Measurements from ENCODE around the gene AIFM2. TPM values are rescaled to one million over a fixed set of nuclear protein-coding genes. Genes with fewer than 3 reads are reported as not detected.

The AIFM2 gene
- total and polyA plus RNA-seq, 10 of the 15 experiments (the other 5 are each of a cell fraction or from before 2014, with no cell fraction given) = 4.5 to 30.8 (median 15.6) TPM

DNA sequence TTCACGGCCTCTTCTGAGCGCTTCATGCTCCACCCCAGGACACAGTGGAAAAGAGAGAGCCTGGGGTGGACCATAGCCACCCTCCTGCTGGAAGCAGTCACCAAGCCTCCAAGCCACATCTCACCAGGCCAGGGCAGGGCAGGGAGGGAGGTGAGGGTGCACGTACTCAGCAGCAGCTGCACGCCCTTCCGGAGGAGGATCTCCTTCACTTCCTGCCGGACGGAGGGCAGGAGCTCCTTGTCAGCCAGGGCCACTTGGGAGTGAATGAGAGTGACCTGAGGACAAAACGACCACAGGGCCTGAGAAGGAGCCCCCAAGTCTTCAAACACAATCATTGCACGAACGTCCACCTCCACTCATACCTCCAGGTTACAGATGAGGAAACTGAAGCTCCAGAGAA, 15.0 kb downstream of the AIFM2 start:
- Histone ChIP-seq H3K27me3 (replicated peaks in 1 of 2; ENCODE audit: control insufficient read depth in 2 of 2, insufficient read depth in 2 of 2, low read length in 1 of 2) (no peaks in the 10 kb centered on the region), H3K9me3 (replicated peaks; ENCODE audit: control insufficient read depth, insufficient read depth, low read length) (no peaks in the 10 kb centered on the region), H2AFZ (ENCODE audit: control insufficient read depth, low read depth, low read length) (no peak overlapping the region), H3K36me3 (ENCODE audit: control insufficient read depth in 2 of 2, insufficient read depth in 2 of 2, low read length in 1 of 2) (peaks cover 26 to 27% of the 10 kb centered on the region in 2 experiments; a peak in 3 of 4 replicates), H3K4me3 (no peak overlapping the region), H3K9ac (ENCODE audit: control insufficient read depth, insufficient read depth, low read length) (no peak overlapping the region), H3K4me2 (ENCODE audit: control insufficient read depth, insufficient read depth) (no peak overlapping the region), H3K27ac (ENCODE audit: control insufficient read depth, insufficient read depth) (no peak overlapping the region), H3K4me1 (ENCODE audit: control insufficient read depth, insufficient read depth, low read length) (no peaks in the 10 kb centered on the region), H4K20me1 (ENCODE audit: control insufficient read depth, insufficient read depth) (no peaks in the 10 kb centered on the region), H3K79me2 (ENCODE audit: control insufficient read depth, insufficient read depth, low read length) (no peaks in the 10 kb centered on the region)
- 75% methylated on average over 10 of the region's 10 CpGs for WGBS (ENCODE audit: insufficient coverage, insufficient replicate concordance, low lambda C conversion rate, missing lambda C conversion rate)
- in situ Hi-C loops (cut with MboI) (no loop called here), intact Hi-C loops (cut with micrococcal nuclease; ENCODE audit: unreplicated experiment) (loop anchor here (2.0 kb wide), 1 partner anchor 27 kb away; no protein-coding TSS in a partner anchor)
- ChIA-PET POLR2A (no interaction called here), RAD21 (ENCODE audit: unreplicated experiment) (interaction anchor here (5.1 kb wide), 1 partner anchor 29 kb away, joined by 46 read pairs; the partner anchor contains the start of gene TYSND1), CTCF (interaction anchor here (0.9 to 8.4 kb wide), 10 partner anchors 8 to 247 kb away, joined by 3 to 173 read pairs (median 28); partner anchors contain the start of gene TYSND1), SMC1A (ENCODE audit: uncharacterized antibody, unreplicated experiment) (interaction anchor here (1.0 to 4.9 kb wide), 2 partner anchors 28 to 246 kb away, joined by 4 to 42 read pairs; partner anchors contain the start of gene TYSND1)
- BruUV-seq (replicated peaks) = no TSS peak
- FAIRE-seq (no peak), DNase-seq (ENCODE audit: low read depth, low spot score) (no peak), ATAC-seq (no peak)
- no peak for TF ChIP-seq NFIC (IDR thresholded peaks at IDR 0.05; ENCODE audit: low read depth, low read length)
- TF ChIP-seq, protein P1, sequence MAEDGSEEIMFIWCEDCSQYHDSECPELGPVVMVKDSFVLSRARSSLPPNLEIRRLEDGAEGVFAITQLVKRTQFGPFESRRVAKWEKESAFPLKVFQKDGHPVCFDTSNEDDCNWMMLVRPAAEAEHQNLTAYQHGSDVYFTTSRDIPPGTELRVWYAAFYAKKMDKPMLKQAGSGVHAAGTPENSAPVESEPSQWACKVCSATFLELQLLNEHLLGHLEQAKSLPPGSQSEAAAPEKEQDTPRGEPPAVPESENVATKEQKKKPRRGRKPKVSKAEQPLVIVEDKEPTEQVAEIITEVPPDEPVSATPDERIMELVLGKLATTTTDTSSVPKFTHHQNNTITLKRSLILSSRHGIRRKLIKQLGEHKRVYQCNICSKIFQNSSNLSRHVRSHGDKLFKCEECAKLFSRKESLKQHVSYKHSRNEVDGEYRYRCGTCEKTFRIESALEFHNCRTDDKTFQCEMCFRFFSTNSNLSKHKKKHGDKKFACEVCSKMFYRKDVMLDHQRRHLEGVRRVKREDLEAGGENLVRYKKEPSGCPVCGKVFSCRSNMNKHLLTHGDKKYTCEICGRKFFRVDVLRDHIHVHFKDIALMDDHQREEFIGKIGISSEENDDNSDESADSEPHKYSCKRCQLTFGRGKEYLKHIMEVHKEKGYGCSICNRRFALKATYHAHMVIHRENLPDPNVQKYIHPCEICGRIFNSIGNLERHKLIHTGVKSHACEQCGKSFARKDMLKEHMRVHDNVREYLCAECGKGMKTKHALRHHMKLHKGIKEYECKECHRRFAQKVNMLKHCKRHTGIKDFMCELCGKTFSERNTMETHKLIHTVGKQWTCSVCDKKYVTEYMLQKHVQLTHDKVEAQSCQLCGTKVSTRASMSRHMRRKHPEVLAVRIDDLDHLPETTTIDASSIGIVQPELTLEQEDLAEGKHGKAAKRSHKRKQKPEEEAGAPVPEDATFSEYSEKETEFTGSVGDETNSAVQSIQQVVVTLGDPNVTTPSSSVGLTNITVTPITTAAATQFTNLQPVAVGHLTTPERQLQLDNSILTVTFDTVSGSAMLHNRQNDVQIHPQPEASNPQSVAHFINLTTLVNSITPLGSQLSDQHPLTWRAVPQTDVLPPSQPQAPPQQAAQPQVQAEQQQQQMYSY (CRISPR knock-in tag; IDR thresholded peaks at IDR 0.05) = no peak
- TF ChIP-seq YBX1 (IDR thresholded peaks at IDR 0.05) = no peak
- TF ChIP-seq, protein P2, sequence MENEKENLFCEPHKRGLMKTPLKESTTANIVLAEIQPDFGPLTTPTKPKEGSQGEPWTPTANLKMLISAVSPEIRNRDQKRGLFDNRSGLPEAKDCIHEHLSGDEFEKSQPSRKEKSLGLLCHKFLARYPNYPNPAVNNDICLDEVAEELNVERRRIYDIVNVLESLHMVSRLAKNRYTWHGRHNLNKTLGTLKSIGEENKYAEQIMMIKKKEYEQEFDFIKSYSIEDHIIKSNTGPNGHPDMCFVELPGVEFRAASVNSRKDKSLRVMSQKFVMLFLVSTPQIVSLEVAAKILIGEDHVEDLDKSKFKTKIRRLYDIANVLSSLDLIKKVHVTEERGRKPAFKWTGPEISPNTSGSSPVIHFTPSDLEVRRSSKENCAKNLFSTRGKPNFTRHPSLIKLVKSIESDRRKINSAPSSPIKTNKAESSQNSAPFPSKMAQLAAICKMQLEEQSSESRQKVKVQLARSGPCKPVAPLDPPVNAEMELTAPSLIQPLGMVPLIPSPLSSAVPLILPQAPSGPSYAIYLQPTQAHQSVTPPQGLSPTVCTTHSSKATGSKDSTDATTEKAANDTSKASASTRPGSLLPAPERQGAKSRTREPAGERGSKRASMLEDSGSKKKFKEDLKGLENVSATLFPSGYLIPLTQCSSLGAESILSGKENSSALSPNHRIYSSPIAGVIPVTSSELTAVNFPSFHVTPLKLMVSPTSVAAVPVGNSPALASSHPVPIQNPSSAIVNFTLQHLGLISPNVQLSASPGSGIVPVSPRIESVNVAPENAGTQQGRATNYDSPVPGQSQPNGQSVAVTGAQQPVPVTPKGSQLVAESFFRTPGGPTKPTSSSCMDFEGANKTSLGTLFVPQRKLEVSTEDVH (IDR thresholded peaks at IDR 0.05; ENCODE audit: low read depth, partially characterized antibody) = no peak
- TF ChIP-seq, protein P3, sequence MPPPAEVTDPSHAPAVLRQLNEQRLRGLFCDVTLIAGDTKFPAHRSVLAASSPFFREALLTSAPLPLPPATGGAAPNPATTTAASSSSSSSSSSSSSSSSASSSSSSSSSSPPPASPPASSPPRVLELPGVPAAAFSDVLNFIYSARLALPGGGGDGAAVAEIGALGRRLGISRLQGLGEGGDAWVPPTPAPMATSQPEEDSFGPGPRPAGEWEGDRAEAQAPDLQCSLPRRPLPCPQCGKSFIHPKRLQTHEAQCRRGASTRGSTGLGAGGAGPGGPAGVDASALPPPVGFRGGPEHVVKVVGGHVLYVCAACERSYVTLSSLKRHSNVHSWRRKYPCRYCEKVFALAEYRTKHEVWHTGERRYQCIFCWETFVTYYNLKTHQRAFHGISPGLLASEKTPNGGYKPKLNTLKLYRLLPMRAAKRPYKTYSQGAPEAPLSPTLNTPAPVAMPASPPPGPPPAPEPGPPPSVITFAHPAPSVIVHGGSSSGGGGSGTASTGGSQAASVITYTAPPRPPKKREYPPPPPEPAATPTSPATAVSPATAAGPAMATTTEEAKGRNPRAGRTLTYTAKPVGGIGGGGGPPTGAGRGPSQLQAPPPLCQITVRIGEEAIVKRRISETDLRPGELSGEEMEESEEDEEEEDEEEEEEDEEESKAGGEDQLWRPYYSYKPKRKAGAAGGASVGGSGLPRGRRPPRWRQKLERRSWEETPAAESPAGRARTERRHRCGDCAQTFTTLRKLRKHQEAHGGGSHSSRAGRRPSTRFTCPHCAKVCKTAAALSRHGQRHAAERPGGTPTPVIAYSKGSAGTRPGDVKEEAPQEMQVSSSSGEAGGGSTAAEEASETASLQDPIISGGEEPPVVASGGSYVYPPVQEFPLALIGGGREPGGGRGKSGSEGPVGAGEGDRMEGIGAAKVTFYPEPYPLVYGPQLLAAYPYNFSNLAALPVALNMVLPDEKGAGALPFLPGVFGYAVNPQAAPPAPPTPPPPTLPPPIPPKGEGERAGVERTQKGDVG (CRISPR knock-in tag; IDR thresholded peaks at IDR 0.05) = no peak
- TF ChIP-seq POU2F2 (IDR thresholded peaks at IDR 0.05; ENCODE audit: borderline replicate concordance, low read depth, low read length) = no peak
- no peak for TF ChIP-seq MYC (IDR thresholded peaks at IDR 0.05; ENCODE audit: insufficient read depth, insufficient read length, insufficient replicate concordance, low read length, severe bottlenecking)
- TF ChIP-seq SMARCA5 (IDR thresholded peaks at IDR 0.05) = no peak
- TF ChIP-seq NBN (IDR thresholded peaks at IDR 0.05) = no peak
- no peak for TF ChIP-seq ZSCAN29 (IDR thresholded peaks at IDR 0.05)
- TF ChIP-seq, protein P4, sequence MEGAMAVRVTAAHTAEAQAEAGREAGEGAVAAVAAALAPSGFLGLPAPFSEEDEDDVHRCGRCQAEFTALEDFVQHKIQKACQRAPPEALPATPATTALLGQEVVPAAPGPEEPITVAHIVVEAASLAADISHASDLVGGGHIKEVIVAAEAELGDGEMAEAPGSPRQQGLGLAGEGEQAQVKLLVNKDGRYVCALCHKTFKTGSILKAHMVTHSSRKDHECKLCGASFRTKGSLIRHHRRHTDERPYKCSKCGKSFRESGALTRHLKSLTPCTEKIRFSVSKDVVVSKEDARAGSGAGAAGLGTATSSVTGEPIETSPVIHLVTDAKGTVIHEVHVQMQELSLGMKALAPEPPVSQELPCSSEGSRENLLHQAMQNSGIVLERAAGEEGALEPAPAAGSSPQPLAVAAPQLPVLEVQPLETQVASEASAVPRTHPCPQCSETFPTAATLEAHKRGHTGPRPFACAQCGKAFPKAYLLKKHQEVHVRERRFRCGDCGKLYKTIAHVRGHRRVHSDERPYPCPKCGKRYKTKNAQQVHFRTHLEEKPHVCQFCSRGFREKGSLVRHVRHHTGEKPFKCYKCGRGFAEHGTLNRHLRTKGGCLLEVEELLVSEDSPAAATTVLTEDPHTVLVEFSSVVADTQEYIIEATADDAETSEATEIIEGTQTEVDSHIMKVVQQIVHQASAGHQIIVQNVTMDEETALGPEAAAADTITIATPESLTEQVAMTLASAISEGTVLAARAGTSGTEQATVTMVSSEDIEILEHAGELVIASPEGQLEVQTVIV (IDR thresholded peaks at IDR 0.05; ENCODE audit: borderline replicate concordance, partially characterized antibody) = no peak

Data from GM12878 (cell line).